ENCODE data around the gene HIVEP3.

HIVEP3 gene

DNA sequence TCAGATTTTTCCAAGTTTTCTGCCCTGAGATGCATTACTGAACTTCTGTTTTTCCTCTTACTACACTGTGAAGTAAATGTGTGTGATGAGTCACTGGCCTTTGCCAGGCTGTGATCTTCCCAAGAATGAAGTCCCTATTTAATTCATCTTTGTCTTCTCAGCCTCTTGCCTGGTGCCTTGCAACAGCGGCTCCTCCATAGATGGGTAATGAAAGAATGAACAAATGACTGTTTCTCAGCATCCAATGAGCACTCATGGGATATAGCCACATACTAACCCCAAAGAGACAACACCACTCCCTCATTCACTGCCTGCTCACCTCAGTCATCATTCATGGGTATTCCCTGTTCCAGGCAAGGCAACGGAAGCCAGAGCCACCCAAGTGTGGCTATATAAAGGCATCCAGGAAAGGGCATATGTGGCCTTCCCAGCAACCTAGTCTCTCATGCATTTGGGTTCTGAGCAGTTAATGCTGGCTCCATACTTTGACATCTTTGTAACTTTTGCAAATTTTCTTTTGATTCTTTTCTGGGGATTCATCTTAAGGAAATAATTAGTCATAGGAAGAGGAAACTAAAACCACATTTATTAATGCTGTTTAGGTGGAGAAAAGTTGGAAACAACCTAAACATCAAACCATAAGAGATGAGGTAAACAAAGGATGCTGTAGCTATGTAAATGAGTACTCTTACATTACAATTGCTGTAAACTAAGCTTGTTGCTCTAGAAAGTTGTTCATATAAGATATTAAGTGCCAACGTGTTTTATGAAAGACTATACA is 71.9 kb downstream of the HIVEP3 start:
- DNase-seq (ENCODE audit: low spot score) = no peak

- DNase-seq (ENCODE audit: low spot score) = no peak
These were observed 73.9 kb downstream of the HIVEP3 start for GRCh38 chr1:41844781-41845272.

- DNase-seq (ENCODE audit: low spot score) = no peak
These were observed 74.5 kb downstream of the HIVEP3 start for GRCh38 chr1:41844255-41844654.

DNA sequence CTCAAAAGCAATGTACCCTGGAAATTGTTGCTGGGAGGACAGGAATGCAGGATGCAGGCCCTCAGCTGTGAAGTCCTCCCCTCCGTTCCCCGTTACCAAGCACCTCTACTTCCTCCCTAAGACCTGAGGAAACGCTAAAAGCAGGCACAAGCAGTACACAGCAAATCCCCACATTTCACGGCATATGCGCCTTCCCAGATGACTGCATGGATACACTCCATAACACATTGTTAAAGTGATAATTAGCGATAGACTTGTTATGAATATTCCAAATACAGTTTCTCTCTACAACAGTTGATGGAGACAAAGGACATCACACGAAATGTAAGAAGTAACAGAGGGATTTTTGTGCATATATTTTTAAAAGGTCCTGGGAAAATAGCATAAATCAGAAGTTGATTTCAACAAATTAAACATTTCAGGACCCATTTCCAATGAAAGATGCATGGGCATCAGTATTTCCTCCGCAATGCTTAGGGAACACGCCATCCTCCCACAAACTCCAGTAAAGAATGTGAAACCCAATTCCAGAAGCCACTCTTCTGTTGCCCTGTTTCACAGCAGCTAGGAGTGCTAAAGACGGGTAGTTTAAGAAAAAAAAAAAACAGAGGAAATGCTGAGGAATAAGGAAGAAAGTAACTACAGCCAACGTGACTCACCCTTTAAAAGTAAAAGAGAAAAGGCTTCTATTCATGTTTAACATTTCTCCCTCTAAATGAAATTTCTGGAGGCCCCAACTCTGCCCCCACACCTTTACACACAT is 75.5 kb downstream of the HIVEP3 start:
- no peak for DNase-seq (ENCODE audit: low spot score)

GRCh38 chr1:41842326-41842725 is 76.4 kb downstream of the HIVEP3 start:
- no peak for DNase-seq (ENCODE audit: low spot score)

DNA sequence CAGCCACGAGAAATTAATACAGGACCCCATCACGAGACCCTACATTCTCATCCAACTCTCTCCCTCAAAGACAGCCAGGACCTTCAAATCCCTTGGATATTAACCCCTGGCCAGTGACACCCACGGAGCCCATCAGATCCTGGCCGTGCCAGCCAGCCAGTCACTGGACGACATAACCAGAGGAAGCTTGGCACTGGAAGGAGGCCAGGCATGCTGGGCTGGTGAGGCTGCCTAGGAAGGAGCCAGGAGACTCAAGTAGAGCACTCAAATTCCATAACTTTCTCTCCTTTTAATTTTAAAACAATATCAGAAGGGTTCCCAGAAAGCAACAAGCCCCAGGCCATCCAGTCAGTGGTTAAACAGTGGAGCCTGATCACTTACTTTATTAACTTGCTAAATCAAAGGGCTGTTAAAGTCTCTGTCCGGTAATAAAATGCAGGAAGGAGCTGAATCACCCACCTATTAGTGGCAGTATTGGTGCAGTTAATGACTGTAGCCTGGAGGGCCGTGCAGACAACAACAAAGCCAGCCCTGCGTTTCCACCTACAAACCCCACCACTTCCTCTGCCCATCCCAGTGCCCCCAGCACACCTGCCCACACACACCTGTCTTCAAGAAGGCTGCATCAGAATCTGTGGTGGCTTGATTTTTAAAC is 78.0 kb downstream of the HIVEP3 start:
- DNase-seq (ENCODE audit: low spot score) = no peak

- no peak for DNase-seq (ENCODE audit: low spot score)
These were observed 80.5 kb downstream of the HIVEP3 start for GRCh38 chr1:41838266-41838665.

- no peak for DNase-seq (ENCODE audit: low spot score)
These were observed 81.0 kb downstream of the HIVEP3 start for GRCh38 chr1:41837691-41838090.

DNA sequence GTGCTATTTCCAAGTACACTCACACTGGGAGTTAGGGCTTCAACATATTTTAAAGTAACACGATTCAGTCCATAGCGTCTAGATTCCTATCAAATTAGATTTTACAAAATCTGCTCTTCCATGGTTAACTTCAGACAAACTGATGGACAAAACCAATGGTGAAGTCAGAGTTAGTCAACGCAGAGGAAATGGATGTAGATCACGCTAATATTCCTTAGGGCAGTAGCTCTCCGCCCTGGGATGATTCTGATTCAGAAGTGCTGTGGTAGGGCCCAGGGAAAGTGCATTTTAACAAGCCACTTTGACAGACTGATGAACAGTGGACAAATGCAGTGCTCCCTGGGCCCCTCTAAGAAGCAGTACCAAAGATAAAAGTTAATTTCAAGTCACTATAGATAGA is 83.2 kb downstream of the HIVEP3 start:
- no peak for DNase-seq (ENCODE audit: low spot score)

DNA sequence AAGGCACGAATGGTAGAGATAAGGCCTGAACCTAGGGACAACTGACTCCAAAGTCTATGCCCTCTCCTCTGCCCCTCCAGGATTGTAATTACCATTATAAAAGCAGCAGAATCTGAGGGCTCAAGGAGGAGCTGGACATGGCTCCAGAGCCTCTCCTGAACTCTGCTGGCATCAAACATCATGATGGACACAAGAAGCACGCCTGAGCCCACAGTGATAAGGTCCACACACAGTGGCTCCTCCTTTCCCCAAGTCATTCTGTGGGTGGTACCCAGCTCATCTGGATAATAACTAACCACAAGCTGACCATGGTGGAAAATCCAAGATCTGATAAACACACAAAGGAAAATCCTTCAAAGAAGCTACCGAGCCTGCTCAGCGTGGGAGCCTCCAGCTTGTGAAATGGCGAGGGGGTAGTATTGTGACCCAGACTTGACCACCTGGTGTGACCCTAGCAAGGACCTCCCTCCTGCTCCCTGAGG is 85.2 kb downstream of the HIVEP3 start:
- no peak for DNase-seq (ENCODE audit: low spot score)

DNA sequence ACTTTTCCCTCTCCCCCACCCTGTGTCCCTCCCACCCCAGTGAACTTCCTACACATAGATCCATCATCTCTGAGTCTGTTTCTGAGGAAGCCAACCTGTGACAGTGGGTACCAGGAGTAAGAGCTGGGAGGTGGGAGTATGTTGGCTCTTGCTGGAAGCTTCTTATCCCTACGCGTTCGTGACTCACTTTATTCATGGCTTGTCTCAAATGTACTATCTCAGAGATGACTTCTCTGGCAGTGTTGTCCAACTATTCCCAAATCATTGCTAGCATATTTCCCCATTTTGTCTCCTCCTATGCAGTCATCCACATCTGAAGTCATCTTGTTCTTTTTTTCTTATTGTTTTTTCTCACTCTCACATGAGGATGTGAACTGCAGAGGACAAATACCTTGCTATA is 88.0 kb downstream of the HIVEP3 start:
- no peak for DNase-seq (ENCODE audit: low spot score)

DNA sequence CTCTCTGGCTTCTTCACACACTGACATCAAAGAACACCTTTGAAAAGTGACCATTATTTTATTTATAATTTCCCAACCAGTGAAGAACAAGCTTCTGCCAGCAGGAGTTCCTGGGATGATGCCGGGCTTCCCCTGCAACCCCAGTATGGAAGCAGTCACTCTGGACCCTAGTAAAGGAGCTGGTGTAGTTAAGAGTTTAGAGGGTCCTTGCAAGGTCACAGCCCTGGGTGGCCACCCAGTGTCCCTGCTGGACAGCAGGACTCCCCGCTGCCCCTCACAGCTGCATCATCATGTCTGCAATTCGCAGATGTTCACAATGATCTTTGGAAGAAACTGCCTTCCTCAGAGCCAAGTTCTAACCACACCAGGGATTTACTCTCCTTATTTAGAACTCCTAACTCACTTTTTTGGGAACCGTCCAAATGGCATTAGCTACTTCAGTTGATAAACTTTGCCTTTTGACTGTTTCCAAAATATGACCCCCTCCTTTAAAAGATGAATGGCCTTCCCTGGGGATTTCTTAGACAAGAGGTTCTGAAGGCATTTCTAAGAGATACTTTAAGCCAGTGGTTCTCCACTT is 90.6 kb downstream of the HIVEP3 start:
- no peak for DNase-seq (ENCODE audit: low spot score)

GRCh38 chr1:41823471-41823870 is 95.3 kb downstream of the HIVEP3 start:
- no peak for DNase-seq (ENCODE audit: low spot score)

- DNase-seq (ENCODE audit: low spot score) = no peak
These were observed 95.9 kb downstream of the HIVEP3 start for GRCh38 chr1:41822866-41823265.

DNA sequence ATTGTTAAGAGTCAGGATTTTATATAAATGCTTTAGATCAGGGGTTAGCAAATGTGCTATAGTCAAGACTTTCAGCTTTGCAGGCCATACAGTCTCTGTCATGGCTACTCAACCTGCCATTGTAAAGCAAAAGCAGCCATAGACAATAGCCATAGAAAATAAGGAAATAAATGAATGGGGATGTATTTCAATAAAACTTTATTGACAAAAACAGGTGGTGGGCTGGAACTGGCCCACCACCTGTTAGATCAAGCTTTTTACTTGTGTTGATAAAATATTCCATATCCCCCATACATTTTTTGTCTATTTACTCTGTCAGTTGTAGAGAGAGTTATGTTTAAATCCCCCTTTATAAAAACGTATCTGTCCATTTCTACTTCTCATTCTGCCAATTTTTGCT is 98.9 kb downstream of the HIVEP3 start:
- no peak for DNase-seq (ENCODE audit: low spot score)

DNA sequence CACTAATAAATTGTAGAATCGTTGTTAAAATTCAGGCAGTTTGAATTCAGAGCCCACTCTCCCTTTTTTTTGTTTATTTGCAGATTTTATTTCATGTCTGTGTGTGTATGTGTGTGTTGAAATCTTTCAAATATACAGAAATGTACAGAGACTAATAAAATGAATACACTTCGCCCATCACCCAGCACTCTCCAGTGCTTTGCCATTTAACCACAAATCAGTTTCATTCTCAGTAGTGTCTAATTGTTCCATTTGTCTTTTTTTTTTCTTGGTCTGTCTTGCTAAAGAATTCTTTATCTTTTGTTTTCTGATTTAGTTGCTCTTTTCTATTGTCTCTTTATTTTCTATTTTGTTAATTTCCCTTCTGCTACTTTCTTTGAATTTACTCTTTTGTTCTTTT is 99.7 kb downstream of the HIVEP3 start:
- DNase-seq (ENCODE audit: low spot score) = no peak

GRCh38 chr1:41816061-41816460 is 102.7 kb downstream of the HIVEP3 start:
- no peak for DNase-seq (ENCODE audit: low spot score)

GRCh38 chr1:41813755-41814745 is 104.7 kb downstream of the HIVEP3 start:
- no peak for DNase-seq (ENCODE audit: low spot score)

DNA sequence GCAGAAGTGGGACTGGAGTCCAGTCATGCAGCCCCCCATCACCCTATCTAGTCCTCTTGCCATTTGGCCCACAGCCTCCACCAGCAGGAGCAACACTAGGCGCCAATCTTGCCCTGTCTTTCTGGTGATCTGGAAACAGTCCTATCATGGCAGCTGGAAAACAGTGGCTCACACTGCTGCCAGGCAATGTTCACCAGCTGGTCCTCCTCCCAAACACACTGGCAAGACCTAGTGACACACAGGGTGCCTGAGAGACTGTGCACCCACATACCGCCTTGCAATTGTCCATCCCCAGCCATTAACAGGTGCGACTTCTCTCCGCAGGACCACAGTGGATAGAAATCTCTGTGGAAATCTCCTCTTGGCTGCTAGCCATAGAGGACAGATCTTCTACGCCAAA is 105.5 kb downstream of the HIVEP3 start:
- no peak for DNase-seq (ENCODE audit: low spot score)

- DNase-seq (ENCODE audit: low spot score) = no peak
These were observed 106.3 kb downstream of the HIVEP3 start for GRCh38 chr1:41812453-41812852.

- DNase-seq (ENCODE audit: low spot score) = no peak
These were observed 106.7 kb downstream of the HIVEP3 start for GRCh38 chr1:41812051-41812450.

Measured in hematopoietic multipotent progenitor cell treated with erythropoietin and hydrocortisone succinate and interleukin-3 and kit ligand, for 17 days (in vitro differentiated cells).